GM18507 (cell line): ENCODE data around the gene LBX2.

Source experiments
- DNase-seq: peaks from one replicate; pipeline ENCODE4 v3.0.0; 2011; ENCODE audit warnings: low read depth; ENCODE audit not compliant: insufficient read length; ENCODE audit errors: extremely low spot score
- FAIRE-seq: peaks from 2 replicates; lab custom pipeline; 2011; peaks lifted over from hg19 to GRCh38; lab: Jason Lieb, UNC

LBX2 gene

GRCh38 chr2:74527741-74528140 is 28.3 kb upstream of the LBX2 start:
- FAIRE-seq = no peak
- no peak for DNase-seq

DNA sequence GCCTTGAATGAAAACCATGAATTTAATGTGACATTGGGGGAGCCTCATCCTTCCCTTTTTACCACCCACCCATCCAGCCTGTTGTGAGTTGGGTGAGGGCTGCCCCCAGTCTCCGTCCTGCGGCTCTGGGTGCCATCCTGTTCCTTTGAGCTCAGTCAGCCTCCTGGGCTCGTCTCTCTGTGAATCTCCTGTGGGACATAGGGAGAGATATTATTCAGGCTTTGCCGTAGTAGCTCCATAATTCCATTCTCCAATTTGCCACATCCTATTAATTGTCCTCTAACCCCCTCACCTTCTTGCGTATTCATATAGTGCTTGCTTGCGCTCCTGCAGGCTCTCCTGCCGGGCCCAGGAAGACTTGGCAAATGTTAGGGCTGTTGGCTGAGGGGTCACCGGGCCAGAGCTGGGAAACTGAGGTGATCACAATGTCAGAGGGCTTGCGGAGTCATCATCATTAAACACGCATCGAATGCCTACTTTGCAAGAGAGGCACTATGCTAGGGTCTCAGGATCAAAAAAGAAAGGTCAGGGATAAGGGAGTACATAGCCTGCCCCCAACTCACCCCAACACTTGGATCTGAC is 27.3 kb upstream of the LBX2 start:
- DNase-seq (no peak), FAIRE-seq (no peak)

DNA sequence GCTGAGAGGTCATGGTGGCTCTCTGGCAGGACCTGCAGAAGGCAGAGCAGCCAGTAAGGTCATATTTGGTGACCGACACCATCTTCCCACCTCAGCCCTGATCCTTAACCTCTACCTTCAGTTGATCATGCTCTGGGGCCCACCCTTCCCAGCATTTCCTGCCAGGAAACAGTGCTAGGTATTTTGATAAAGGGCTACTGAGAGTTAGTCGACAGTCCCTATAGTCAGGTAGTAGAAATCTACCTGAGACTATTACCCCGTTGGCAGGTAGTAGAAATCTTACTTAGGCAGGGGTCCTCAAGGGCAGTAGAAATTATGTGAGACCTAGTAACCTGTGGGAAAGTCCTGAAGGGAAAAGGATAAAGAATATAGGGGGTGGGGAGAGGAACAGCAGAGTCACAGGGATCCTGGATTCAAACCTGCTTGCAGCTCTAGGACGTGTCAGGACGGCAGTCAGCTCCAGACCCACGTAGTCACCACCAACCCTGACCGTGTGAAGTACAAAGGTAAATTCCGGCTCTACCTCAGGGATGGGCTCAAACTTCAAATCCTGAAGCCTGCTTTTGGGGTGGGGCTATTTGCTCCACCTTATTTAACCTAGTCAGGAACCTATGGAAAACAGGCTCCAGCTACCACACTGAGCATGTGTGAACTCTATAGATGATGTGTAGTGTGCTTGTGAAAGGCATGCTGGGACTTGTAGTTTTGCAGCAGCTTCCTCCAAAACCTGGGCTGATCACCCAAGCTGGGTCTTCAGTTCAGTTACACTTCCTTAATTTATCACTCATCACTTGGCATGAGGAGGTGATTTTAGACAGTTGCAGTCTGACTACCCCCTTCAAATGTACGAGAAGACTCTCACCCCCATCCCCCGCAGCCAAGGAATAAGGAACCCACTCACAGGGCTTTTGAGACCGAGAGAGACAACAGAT is 26.6 kb upstream of the LBX2 start, which contains the start of gene DQX1:
TSS of gene DQX1 (minus strand) at position 515 of the 932 bp plus-strand sequence. CDS start at position 13, 502 bp downstream.
- FAIRE-seq = peak; percentile 81
- no peak for DNase-seq

DNA sequence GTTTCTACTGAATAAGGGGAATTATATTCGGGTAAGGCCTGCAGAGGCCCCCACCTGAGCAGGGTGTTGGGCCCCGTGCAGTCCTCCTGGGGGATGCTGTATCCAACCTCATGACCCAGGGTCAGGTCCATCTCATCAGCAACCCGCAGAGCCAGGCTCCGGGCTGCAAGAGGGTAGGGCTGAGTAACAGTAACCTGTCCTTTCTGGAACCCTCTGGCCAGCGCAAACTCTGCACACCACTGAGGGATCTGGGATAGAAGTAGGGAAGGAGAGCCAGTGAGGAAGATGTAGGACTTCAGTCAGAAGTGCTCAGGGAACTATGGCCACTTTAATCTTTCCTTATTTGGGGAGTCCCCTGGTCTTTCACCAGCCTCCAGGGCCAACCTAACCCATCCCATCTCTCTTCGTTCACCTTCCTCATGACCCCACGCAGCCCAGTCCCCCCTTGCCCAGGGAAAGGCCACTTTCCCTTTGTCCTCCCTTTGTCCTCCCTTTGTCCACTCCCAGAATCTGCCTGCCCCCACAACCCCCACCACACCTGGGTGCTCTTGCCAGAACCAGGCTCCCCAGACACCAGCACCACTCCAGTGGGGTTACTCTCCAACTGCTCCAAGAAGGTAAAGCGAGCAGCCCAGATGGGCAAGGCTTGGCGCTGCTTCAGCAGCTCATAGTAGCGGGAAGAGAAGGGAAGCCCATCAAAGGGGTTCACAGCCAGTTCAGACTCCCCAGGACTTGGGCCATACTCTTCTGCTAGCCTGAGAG is 25.7 kb upstream of the LBX2 start:
- FAIRE-seq (no peak), DNase-seq (no peak)

- FAIRE-seq = no peak
- DNase-seq = no peak
Measured at GRCh38 chr2:74524005-74524404, 24.6 kb upstream of the LBX2 start.

DNA sequence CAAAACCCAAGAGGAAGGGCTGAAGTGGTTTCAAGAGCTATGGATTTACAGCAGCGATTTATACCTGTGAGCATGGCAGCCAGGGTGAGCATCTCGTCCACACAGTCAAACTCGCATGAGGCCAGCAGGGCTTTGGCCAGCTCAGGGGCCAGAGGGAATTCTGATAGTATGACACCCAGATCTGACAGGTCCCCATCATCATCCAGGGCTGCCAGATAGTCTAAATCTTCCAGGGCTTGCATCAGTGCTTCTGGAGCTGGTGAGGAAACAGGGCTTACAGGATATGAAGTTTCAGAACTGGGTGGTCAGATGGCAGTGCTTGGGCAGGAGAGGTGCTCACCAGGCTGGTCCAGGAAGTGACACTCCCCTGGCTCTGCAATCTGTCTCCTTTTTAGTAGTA is 23.1 kb upstream of the LBX2 start:
- no peak for DNase-seq
- FAIRE-seq = no peak

DNA sequence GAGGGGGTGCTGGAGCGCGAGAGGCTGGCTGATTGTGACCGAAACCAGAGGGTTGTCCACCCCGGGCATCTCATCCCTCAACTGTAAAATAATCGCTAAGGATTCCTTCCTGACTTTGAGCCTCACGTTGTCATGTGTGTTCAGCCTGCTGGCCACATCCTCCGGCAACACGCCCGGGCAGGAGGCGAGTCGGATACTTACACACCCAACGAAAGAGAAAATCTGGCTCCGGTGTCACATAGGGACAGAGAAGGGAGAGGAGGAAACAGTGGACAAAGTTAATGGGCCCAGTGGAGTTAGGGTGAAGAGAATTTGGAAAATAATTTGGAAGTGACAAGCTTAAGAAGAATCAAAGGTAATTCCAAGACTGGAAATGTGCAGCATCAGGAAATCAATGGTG is 17.2 kb upstream of the LBX2 start:
- FAIRE-seq = no peak
- no peak for DNase-seq

DNA sequence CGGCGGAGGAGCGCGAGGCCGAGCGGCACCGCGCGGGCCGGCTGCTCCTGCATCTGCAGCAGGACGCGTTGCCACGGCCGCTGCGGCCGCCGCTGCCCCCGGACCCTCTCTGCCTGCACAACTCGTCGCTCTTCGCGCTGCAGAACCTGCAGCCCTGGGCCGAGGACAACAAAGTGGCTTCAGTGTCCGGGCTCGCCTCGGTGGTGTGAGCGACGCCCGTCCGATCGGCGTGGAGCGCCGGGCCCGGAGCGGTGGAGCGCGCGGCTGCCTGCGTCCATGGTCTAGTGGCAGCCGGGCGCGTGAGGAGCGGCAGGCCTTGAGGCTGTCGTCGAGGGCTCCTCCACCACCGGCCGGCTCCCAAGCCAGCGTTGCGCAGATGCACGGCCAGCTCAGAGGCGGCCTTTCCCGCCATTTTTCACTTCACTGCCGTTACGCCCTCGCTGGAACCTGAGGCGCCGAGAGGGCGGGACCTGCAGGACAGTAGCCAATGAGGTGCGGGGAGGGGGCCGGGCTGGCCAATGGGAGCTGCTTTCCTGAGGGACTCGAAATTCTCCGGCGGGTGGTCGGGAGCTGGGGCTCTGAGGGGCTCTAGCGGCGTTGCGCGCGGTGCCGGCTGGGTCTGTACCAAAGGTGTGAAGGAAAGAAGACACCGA is 16.7 kb upstream of the LBX2 start:
- peak; percentile 62 for FAIRE-seq
- no peak for DNase-seq

- no peak for DNase-seq
- no peak for FAIRE-seq
Measured at GRCh38 chr2:74515271-74515980, 16.0 kb upstream of the LBX2 start.

DNA sequence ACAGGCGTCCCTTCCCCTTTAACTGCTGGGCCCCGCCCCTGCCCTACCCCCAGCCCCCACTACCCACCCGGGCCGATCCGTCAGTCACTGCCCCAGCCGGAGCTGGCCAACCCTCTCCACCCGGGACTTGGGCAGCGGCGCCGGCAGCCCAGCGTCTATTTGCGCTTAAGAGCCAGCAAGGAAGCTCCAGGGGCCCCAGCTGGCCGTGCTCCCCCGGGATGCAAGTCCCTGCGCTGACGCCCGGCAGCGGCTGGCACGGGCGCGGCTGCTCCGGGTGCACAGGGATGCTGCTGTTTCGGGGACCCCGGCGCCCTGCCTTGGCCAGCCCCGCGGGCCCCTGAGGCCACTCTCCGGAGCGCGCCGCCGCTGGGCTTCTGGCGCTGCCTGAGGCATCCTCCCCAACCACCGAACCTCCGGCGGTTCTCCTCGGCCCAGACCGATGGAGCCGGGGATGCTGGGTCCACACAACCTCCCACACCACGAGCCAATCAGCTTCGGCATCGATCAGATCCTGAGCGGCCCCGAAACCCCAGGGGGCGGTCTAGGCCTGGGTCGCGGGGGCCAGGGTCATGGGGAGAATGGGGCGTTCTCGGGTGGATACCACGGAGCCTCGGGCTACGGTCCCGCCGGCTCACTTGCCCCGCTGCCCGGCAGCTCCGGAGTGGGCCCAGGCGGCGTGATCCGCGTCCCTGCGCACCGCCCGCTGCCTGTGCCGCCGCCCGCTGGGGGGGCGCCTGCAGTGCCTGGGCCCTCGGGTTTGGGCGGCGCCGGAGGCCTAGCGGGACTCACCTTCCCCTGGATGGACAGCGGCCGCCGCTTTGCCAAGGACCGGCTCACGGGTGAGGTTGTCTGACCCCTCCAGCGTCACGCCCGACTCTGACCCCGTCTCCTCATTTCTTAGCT is 15.2 kb upstream of the LBX2 start, which contains the start of gene TLX2:
TSS of gene TLX2 (plus strand) at position 83 of the 903 bp plus-strand sequence. CDS start at position 440, 357 bp downstream.
- FAIRE-seq (no peak), DNase-seq (no peak)

- DNase-seq (no peak), FAIRE-seq (no peak)
Measured at GRCh38 chr2:74513605-74514367, 14.4 kb upstream of the LBX2 start.

DNA sequence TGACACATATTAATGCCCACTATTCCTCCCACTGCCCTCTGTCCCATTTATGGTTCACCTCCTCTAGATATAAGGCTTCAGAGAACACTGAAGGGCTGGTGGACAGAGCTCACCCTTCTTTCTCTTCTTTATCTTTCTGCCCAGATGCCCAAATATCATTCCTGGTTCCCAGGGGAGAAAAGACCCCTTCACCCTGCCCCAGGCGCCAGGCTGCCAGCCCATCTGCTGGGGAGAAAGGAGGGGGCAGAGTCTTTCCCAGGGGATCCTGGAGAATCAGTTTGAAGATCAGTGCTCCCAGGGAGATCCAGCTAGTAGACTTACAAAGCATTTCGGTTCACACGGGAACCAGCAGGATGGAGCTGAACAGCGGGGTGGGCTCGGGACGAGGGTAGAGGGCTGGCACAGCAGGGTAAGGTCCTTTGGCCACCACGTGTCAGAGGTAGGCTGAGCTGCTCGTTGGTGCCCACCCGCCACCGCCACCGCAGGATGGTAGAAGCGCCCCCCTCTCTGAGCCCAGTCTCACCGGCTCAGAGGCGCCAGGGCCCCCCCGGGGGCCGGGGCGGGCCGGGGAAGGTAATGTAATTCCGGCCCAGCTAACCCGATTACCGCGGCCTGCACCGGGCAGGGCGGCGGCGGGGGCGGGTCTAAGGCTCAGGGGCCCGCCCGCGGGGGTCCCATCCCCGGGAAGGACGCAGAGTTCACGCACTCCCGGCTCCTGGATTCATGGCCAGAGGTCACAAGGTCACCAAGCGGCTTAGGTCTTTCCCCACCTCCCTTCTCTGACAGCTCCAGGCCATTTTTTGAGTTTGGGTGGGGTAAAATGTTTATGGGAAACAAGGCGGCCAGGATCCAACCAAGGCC is 13.6 kb upstream of the LBX2 start:
- FAIRE-seq (no peak), DNase-seq (no peak)

GRCh38 chr2:74511104-74511989 is 11.9 kb upstream of the LBX2 start:
- DNase-seq (no peak), FAIRE-seq (no peak)

DNA sequence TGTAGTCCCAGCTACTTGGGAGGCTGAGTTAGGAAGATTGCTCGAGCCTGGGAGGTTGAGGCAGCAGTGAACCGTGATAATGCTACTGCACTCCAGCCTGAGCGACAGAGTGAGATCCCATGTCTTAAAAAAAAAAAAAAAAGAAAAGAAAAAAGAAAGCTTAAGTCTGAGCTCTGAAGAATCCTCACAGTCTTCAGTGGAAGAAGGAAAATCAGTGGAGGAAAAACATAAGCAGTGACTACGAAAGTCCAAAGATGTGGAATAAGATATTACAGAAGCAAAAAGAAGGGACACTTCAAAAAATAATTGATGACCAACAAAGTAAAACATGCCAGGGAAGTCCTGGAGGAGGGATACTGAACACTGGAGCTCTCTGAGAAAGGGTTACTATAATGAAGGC is 10.9 kb upstream of the LBX2 start:
- DNase-seq (no peak), FAIRE-seq (no peak)

DNA sequence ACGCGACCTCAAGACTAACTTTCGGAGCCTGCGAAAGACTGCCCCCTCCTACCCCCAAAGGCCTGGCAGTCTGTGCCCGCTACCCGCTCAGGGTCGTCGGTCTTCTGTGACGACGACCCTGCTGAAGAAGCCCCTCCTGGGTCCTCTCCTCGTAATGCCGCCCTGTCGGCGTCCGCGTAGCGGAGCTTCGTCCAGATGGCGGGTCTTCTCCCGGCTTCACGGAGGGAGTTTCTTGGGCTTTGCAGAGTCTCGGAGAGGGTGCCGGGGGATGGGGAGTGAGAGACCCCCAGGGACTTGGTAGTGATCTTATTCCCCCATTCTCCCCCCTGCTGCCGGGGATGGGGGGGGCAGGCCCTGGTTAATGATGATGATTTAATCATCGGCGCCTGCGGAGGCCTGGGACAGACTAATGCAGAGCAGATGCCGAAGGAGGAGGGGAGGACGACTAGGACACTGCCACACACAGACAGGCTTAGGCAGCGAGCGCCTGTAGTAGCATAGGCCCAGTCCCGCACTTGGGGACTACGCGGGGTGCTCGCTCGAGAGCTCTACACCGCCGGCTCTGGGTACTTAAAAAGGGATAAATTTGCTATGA is 8.6 kb upstream of the LBX2 start:
- DNase-seq (no peak), FAIRE-seq (no peak)
